ENCODE data around the gene PNRC2. TPM values are rescaled to one million over a fixed set of nuclear protein-coding genes. Genes with fewer than 3 reads are reported as not detected.

Gene PNRC2
- total RNA-seq, 1 donor from 2014 or later = 134 TPM

- no peaks in the 10 kb centered on the region for H3K9me3 Mint-ChIP-seq
- peaks cover 50% of the 10 kb centered on the region for H3K4me1 Mint-ChIP-seq
- TF ChIP-seq CTCF (IDR thresholded peaks at IDR 0.05; ENCODE audit: unreplicated experiment) = no peak
- H3K4me3 Mint-ChIP-seq = peak overlapping the region; percentile 100
- H3K27ac Mint-ChIP-seq = peak overlapping the region; percentile 100
- peak; percentile 66 to 80 for DNase-seq (ENCODE audit: low spot score in 2 of 2, unreplicated experiment in 2 of 2)
- H3K27me3 Mint-ChIP-seq (ENCODE audit: low read depth) = no peaks in the 10 kb centered on the region
- H3K36me3 Mint-ChIP-seq = peaks cover 2% of the 10 kb centered on the region
These were observed 693 bp upstream of the PNRC2 start for GRCh38 chr1:23958810-23959460.

GRCh38 chr1:23960291-23961020 lies 828 bp downstream of the PNRC2 start:
- Mint-ChIP-seq H3K36me3 (peaks cover 5% of the 10 kb centered on the region), H3K4me3 (peak overlapping the region; percentile 100), H3K9me3 (no peaks in the 10 kb centered on the region), H3K27ac (peak overlapping the region; percentile 100), H3K27me3 (ENCODE audit: low read depth) (no peaks in the 10 kb centered on the region), H3K4me1 (peaks cover 59% of the 10 kb centered on the region)
- TF ChIP-seq CTCF (IDR thresholded peaks at IDR 0.05; ENCODE audit: unreplicated experiment) = no peak
- no peak for DNase-seq (ENCODE audit: low spot score in 2 of 2, unreplicated experiment in 2 of 2)

GRCh38 chr1:23963617-23964234 lies 4.1 kb downstream of the PNRC2 start:
- no peak overlapping the region for H3K4me3 Mint-ChIP-seq
- H3K36me3 Mint-ChIP-seq = peaks cover 21% of the 10 kb centered on the region
- TF ChIP-seq CTCF (IDR thresholded peaks at IDR 0.05; ENCODE audit: unreplicated experiment) = no peak
- H3K27me3 Mint-ChIP-seq (ENCODE audit: low read depth) = no peaks in the 10 kb centered on the region
- peaks cover 35% of the 10 kb centered on the region for H3K4me1 Mint-ChIP-seq
- no peak for DNase-seq (ENCODE audit: low spot score in 2 of 2, unreplicated experiment in 2 of 2)
- peak overlapping the region; percentile 83 for H3K27ac Mint-ChIP-seq
- H3K9me3 Mint-ChIP-seq = no peaks in the 10 kb centered on the region

GRCh38 chr1:23964235-23964668 lies 4.6 kb downstream of the PNRC2 start:
- no peaks in the 10 kb centered on the region for H3K9me3 Mint-ChIP-seq
- peak overlapping the region; percentile 83 for H3K27ac Mint-ChIP-seq
- no peak for DNase-seq (ENCODE audit: low spot score in 2 of 2, unreplicated experiment in 2 of 2)
- peaks cover 21% of the 10 kb centered on the region for H3K36me3 Mint-ChIP-seq
- H3K4me1 Mint-ChIP-seq = peaks cover 32% of the 10 kb centered on the region
- no peak overlapping the region for H3K4me3 Mint-ChIP-seq
- H3K27me3 Mint-ChIP-seq (ENCODE audit: low read depth) = no peaks in the 10 kb centered on the region
- TF ChIP-seq CTCF (IDR thresholded peaks at IDR 0.05; ENCODE audit: unreplicated experiment) = no peak

- no peaks in the 10 kb centered on the region for H3K9me3 Mint-ChIP-seq
- peak overlapping the region; percentile 83 for H3K27ac Mint-ChIP-seq
- no peaks in the 10 kb centered on the region for H3K27me3 Mint-ChIP-seq (ENCODE audit: low read depth)
- no peak for DNase-seq (ENCODE audit: low spot score in 2 of 2, unreplicated experiment in 2 of 2)
- H3K36me3 Mint-ChIP-seq = peaks cover 27% of the 10 kb centered on the region
- H3K4me3 Mint-ChIP-seq = no peak overlapping the region
- peaks cover 32% of the 10 kb centered on the region for H3K4me1 Mint-ChIP-seq
- TF ChIP-seq CTCF (IDR thresholded peaks at IDR 0.05; ENCODE audit: unreplicated experiment) = no peak
These were observed 5.4 kb downstream of the PNRC2 start for GRCh38 chr1:23964790-23965740.

All from mesothelial cell of epicardium (in vitro differentiated cells).